HepG2 (cell line): ENCODE measurements around the gene TDRD6. TPM values are rescaled to one million over a fixed set of nuclear protein-coding genes. Genes with fewer than 3 reads are reported as not detected.

Experiments used
- AGO1 ChIP-seq: fragments of 200-400 bp; formaldehyde crosslinking; IDR thresholded peaks from 2 replicates; pipeline ENCODE4 v1.6.1; 2017; ENCODE audit warnings: mild to moderate bottlenecking, low read depth, low read length, moderate library complexity; ENCODE audit not compliant: poor library complexity, severe bottlenecking
- CENPT ChIP-seq: sonication (generic); formaldehyde crosslinking; IDR thresholded peaks from 2 replicates; pipeline ENCODE4 v1.8.0; 2022; ENCODE audit warnings: low read depth, mild to moderate bottlenecking, moderate library complexity, missing genetic modification reagents
- KMT2A ChIP-seq: sonication (generic); formaldehyde crosslinking; IDR thresholded peaks from 2 replicates; pipeline ENCODE4 v1.4.0; 2020; ENCODE audit warnings: missing genetic modification reagents
- MAFK ChIP-seq, 2 experiments: IDR thresholded peaks in 1 of 2; conservative IDR thresholded peaks in 1 of 2; 2 replicates each; pipeline ENCODE4 v1.6.1; 2011; ENCODE audit warnings: improper control_type of control experiment in 2 of 2, low read length in 2 of 2
- NKX3-1 ChIP-seq: sonication (generic); formaldehyde crosslinking; IDR thresholded peaks from 2 replicates; pipeline ENCODE4 v1.5.0; 2020; ENCODE audit warnings: missing genetic modification reagents
- REXO4 ChIP-seq: sonication (generic); formaldehyde crosslinking; IDR thresholded peaks from 2 replicates; pipeline ENCODE4 v1.8.0; 2022; ENCODE audit warnings: missing genetic modification reagents, mild to moderate bottlenecking, borderline replicate concordance
- SAFB2 ChIP-seq: sonication (generic); formaldehyde crosslinking; IDR thresholded peaks from 2 replicates; pipeline ENCODE4 v1.5.1; 2020; ENCODE audit warnings: missing genetic modification reagents, low read depth, mild to moderate bottlenecking, borderline replicate concordance
- TCF7 ChIP-seq: sonication (generic); IDR thresholded peaks from 2 replicates; pipeline ENCODE4 v1.6.1; 2016; ENCODE audit warnings: antibody characterized with exemption, low read depth
- ZNF274 ChIP-seq: sonication (generic); formaldehyde crosslinking; IDR thresholded peaks from 2 replicates; pipeline ENCODE4 v1.5.1; 2020; ENCODE audit warnings: mild to moderate bottlenecking, missing genetic modification reagents
- ZNF766 ChIP-seq: sonication (generic); formaldehyde crosslinking; IDR thresholded peaks from 2 replicates; pipeline ENCODE4 v1.5.0; 2020; ENCODE audit warnings: missing genetic modification reagents, borderline replicate concordance
- polyA plus RNA-seq, 8 experiments: library from polyadenylated mRNA; depleted of rRNA in 3 of 8; stranded (reverse) in 7 of 8; unstranded in 1 of 8; fragments of >200 nt; fragmentation: Illumina TruSeq in 4 of 8; extraction: Trizol in 4 of 8; gene quantifications; 2 replicates each; pipeline versions ENCODE4 v1.2.1 to v1.2.3, GENCODE V29; 2011 to 2016; ENCODE audit warnings: low read depth in 4 of 8, missing spikeins in 1 of 8, mixed read lengths in 1 of 8; ENCODE audit not compliant: insufficient read depth in 1 of 8
- total RNA-seq, 5 experiments: library from RNA; depleted of rRNA; stranded (reverse); fragments of >200 nt; fragmentation: Illumina TruSeq; extraction: Trizol; gene quantifications; 2 replicates each; pipeline ENCODE4 v1.2.3, GENCODE V29; 2016; ENCODE audit warnings: low read depth in 1 of 5
- TF ChIP-seq, protein P1 (sequence below): sonication (generic); formaldehyde crosslinking; IDR thresholded peaks from 2 replicates; pipeline ENCODE4 v1.4.0; 2020; ENCODE audit warnings: missing genetic modification reagents
- TF ChIP-seq, protein P2 (sequence below): sonication (generic); formaldehyde crosslinking; conservative IDR thresholded peaks from 2 replicates; pipeline ENCODE4 v1.8.0; 2022; ENCODE audit warnings: low read depth, missing genetic modification reagents
- TF ChIP-seq, protein P3 (sequence below): sonication (generic); formaldehyde crosslinking; IDR thresholded peaks from 2 replicates; pipeline ENCODE4 v1.4.0; 2020; ENCODE audit warnings: missing genetic modification reagents, mild to moderate bottlenecking, borderline replicate concordance
- TF ChIP-seq, protein P4 (sequence below): sonication (generic); formaldehyde crosslinking; IDR thresholded peaks from 2 replicates; pipeline ENCODE4; 2020; ENCODE audit warnings: missing genetic modification reagents, mild to moderate bottlenecking, borderline replicate concordance
- TF ChIP-seq, protein P5 (sequence below): IDR thresholded peaks from 2 replicates; pipeline ENCODE4 v1.6.1; 2016

Gene TDRD6
- total and polyA plus RNA-seq, 2 of the 13 experiments (the other 11 are each of a cell fraction or from before 2014, with no cell fraction given), result not detected

DNA sequence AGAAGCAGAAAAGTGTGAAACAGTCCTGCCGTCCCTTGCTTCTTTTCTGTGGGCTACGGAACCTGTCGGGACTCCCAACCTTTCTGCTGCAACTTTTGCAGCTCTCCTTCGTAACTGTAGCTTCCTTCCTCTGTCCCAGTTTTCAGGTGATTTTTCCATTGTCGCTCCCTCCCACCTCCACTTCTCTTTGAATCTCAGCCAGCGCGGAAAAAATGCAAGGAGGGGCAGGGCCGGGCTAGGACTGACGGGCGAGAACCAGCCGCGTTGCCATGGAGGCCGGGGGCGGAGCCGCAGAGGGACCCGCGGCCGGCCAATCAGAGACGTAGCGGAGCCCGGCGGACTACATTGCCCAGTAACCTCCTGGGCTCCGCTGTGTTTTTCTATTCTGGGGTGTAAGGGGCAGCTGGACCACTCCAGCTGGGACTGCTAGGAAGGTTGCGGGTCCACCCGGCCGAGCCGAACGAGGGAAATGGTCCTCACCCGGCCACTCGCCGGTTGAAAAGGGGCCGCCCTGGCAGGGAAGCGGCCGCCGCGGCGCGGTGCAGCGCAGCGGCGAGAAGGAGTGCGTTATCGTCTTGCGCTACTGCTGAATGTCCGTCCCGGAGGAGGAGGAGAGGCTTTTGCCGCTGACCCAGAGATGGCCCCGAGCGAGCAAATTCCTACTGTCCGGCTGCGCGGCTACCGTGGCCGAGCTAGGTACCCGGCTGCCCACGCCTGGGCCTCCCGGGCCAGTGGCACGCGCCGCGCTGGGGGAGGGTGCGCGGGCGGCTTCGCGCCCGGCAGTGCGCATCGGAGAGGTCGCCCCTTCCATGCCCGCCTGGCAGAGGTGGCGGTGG, 34.9 kb upstream of the TDRD6 start, which contains the start of the genes CYP39A1 and SLC25A27 (continued):
- TF ChIP-seq, protein P1, sequence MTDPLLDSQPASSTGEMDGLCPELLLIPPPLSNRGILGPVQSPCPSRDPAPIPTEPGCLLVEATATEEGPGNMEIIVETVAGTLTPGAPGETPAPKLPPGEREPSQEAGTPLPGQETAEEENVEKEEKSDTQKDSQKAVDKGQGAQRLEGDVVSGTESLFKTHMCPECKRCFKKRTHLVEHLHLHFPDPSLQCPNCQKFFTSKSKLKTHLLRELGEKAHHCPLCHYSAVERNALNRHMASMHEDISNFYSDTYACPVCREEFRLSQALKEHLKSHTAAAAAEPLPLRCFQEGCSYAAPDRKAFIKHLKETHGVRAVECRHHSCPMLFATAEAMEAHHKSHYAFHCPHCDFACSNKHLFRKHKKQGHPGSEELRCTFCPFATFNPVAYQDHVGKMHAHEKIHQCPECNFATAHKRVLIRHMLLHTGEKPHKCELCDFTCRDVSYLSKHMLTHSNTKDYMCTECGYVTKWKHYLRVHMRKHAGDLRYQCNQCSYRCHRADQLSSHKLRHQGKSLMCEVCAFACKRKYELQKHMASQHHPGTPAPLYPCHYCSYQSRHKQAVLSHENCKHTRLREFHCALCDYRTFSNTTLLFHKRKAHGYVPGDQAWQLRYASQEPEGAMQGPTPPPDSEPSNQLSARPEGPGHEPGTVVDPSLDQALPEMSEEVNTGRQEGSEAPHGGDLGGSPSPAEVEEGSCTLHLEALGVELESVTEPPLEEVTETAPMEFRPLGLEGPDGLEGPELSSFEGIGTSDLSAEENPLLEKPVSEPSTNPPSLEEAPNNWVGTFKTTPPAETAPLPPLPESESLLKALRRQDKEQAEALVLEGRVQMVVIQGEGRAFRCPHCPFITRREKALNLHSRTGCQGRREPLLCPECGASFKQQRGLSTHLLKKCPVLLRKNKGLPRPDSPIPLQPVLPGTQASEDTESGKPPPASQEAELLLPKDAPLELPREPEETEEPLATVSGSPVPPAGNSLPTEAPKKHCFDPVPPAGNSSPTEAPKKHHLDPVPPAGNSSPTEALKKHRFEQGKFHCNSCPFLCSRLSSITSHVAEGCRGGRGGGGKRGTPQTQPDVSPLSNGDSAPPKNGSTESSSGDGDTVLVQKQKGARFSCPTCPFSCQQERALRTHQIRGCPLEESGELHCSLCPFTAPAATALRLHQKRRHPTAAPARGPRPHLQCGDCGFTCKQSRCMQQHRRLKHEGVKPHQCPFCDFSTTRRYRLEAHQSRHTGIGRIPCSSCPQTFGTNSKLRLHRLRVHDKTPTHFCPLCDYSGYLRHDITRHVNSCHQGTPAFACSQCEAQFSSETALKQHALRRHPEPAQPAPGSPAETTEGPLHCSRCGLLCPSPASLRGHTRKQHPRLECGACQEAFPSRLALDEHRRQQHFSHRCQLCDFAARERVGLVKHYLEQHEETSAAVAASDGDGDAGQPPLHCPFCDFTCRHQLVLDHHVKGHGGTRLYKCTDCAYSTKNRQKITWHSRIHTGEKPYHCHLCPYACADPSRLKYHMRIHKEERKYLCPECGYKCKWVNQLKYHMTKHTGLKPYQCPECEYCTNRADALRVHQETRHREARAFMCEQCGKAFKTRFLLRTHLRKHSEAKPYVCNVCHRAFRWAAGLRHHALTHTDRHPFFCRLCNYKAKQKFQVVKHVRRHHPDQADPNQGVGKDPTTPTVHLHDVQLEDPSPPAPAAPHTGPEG, result peak; percentile 64; the same call in 1 of the 2 replicates
- 0 out of 2 replicates have a peak, but pooled peaks have one; percentile 2 for TF ChIP-seq CENPT (CRISPR knock-in tag)
- no peak for TF ChIP-seq SAFB2 (CRISPR knock-in tag)
- no peak for TF ChIP-seq REXO4 (CRISPR knock-in tag)
- TF ChIP-seq, protein P2, sequence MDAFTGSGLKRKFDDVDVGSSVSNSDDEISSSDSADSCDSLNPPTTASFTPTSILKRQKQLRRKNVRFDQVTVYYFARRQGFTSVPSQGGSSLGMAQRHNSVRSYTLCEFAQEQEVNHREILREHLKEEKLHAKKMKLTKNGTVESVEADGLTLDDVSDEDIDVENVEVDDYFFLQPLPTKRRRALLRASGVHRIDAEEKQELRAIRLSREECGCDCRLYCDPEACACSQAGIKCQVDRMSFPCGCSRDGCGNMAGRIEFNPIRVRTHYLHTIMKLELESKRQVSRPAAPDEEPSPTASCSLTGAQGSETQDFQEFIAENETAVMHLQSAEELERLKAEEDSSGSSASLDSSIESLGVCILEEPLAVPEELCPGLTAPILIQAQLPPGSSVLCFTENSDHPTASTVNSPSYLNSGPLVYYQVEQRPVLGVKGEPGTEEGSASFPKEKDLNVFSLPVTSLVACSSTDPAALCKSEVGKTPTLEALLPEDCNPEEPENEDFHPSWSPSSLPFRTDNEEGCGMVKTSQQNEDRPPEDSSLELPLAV (CRISPR knock-in tag), result no peak
- no peak for TF ChIP-seq MAFK (conservative IDR thresholded peaks at IDR 0.05 in 1 of 2, IDR thresholded peaks at IDR 0.05 in 1 of 2; ENCODE audit: low read length in 2 of 2)
- no peak for TF ChIP-seq ZNF766 (CRISPR knock-in tag)
- no peak for TF ChIP-seq TCF7
- TF ChIP-seq, protein P3, sequence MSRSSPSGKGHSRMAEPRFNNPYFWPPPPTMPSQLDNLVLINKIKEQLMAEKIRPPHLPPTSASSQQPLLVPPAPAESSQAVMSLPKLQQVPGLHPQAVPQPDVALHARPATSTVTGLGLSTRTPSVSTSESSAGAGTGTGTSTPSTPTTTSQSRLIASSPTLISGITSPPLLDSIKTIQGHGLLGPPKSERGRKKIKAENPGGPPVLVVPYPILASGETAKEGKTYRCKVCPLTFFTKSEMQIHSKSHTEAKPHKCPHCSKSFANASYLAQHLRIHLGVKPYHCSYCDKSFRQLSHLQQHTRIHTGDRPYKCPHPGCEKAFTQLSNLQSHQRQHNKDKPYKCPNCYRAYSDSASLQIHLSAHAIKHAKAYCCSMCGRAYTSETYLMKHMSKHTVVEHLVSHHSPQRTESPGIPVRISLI, result peak; percentile 43; the same call in 1 of the 2 replicates
- TF ChIP-seq, protein P4, sequence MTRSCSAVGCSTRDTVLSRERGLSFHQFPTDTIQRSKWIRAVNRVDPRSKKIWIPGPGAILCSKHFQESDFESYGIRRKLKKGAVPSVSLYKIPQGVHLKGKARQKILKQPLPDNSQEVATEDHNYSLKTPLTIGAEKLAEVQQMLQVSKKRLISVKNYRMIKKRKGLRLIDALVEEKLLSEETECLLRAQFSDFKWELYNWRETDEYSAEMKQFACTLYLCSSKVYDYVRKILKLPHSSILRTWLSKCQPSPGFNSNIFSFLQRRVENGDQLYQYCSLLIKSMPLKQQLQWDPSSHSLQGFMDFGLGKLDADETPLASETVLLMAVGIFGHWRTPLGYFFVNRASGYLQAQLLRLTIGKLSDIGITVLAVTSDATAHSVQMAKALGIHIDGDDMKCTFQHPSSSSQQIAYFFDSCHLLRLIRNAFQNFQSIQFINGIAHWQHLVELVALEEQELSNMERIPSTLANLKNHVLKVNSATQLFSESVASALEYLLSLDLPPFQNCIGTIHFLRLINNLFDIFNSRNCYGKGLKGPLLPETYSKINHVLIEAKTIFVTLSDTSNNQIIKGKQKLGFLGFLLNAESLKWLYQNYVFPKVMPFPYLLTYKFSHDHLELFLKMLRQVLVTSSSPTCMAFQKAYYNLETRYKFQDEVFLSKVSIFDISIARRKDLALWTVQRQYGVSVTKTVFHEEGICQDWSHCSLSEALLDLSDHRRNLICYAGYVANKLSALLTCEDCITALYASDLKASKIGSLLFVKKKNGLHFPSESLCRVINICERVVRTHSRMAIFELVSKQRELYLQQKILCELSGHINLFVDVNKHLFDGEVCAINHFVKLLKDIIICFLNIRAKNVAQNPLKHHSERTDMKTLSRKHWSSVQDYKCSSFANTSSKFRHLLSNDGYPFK, result peak; percentile 46; the same call in 1 of the 2 replicates
- TF ChIP-seq, protein P5, sequence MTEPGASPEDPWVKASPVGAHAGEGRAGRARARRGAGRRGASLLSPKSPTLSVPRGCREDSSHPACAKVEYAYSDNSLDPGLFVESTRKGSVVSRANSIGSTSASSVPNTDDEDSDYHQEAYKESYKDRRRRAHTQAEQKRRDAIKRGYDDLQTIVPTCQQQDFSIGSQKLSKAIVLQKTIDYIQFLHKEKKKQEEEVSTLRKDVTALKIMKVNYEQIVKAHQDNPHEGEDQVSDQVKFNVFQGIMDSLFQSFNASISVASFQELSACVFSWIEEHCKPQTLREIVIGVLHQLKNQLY (CRISPR knock-in tag), result no peak
- TF ChIP-seq NKX3-1 (CRISPR knock-in tag), result no peak
- no peak; the same call in 1 of the 2 replicates for TF ChIP-seq KMT2A (CRISPR knock-in tag)
- TF ChIP-seq ZNF274 (CRISPR knock-in tag), result peak; percentile 18; the same call in 1 of the 2 replicates
- TF ChIP-seq AGO1, result peak; percentile 47
